Measurements from ENCODE around the gene UBE3B. TPM values are rescaled to one million over a fixed set of nuclear protein-coding genes. Genes with fewer than 3 reads are reported as not detected.

The UBE3B gene
- total RNA-seq, 4 donors from 2014 or later = 42.7 to 49.9 (median 46.3) TPM

DNA sequence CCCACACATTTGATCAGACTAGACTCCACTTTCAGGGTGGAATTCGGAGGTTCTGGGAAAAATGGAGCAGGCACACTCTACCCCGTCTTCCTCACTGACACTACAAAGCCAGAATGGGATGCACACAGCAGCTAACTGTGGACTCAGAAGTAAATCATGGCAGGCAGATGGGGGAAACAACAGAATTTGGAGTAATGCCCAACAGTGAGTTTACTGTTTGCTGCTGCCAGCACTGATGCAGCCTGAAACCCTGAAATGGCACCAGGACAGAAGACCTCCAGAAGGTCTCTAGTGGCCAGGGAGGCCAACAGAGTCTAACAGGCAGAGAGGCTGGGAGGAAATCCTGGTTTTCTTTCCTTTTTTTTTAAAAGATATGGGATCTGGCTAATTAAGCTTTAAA, 24.9 kb upstream of the UBE3B start:
- no peak for TF ChIP-seq CTCF (IDR thresholded peaks at IDR 0.05)
- no peak for TF ChIP-seq POLR2A (IDR thresholded peaks at IDR 0.05)
- no peak for DNase-seq (ENCODE audit: low spot score in 2 of 2)
- WGBS, 2 donors = 58 to 79% methylated on average over 2 of the region's 2 CpGs
- H3K4me3 ChIP-seq (ENCODE audit: low read depth, poor library complexity, severe bottlenecking) = no peak overlapping the region
- intact Hi-C loops (cut with DNase I; ENCODE audit: low total_unique reads) = no loop called here

GRCh38 chr12:109455706-109456105, 21.7 kb upstream of the UBE3B start:
- TF ChIP-seq POLR2A (IDR thresholded peaks at IDR 0.05) (no peak), CTCF (IDR thresholded peaks at IDR 0.05) (no peak)
- WGBS, 2 donors = 96 to 100% methylated on average over 1 of the region's 1 CpG
- DNase-seq (ENCODE audit: low spot score in 2 of 2) = no peak
- H3K4me3 ChIP-seq (ENCODE audit: low read depth, poor library complexity, severe bottlenecking) = no peak overlapping the region
- intact Hi-C loops (cut with DNase I; ENCODE audit: low total_unique reads) = no loop called here

DNA sequence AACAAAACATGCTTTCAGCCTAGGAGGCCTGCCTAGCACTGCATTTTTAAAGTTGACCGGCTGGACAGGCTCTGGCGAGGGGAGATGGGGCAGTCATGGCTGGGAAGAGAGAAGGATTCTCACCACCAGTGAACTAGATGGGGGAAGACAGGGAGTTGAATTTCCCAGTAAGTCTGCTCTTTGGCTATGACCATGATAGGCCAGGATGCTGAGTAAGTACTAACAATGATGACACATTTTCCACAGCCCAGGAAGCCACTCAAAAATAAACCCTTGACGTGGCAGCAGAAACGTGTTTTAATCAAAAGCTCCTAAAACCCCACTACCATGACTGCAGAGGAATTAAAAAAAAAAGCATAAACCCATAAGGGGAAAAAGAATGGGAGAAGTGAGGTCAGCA, 19.3 kb upstream of the UBE3B start:
- no peak for TF ChIP-seq POLR2A (IDR thresholded peaks at IDR 0.05)
- TF ChIP-seq CTCF (IDR thresholded peaks at IDR 0.05) = no peak
- no peak overlapping the region for H3K4me3 ChIP-seq (ENCODE audit: low read depth, poor library complexity, severe bottlenecking)
- no peak for DNase-seq (ENCODE audit: low spot score in 2 of 2)
- intact Hi-C loops (cut with DNase I; ENCODE audit: low total_unique reads) = no loop called here
- 68 to 81% methylated on average over 4 of the region's 4 CpGs for whole genome bisulfite sequencing, 2 donors

DNA sequence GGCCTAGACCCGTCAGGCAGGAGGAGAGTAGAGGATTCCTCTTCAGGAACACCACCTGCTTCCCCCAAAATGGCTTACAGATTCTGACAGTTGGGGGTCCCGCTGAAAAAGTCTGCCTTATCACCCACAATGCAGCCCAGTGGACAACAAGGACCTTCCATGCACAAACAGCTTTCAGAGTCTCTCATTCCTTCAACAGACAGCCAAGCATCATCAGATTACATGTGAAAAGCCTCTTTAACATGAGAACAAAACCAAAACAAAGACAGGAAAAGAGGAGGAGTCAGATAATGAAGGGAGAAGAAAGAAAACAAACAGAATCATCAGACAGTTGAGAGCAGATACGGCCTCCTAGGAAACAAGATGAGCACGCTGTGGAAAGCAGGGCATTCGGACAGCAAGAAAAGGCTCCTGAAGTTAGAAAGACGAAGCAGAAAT, 18.6 kb upstream of the UBE3B start:
- intact Hi-C loops (cut with DNase I; ENCODE audit: low total_unique reads) = no loop called here
- 72 to 76% methylated on average over 6 of the region's 6 CpGs for WGBS, 2 donors
- no peak overlapping the region for H3K4me3 ChIP-seq (ENCODE audit: low read depth, poor library complexity, severe bottlenecking)
- no peak for TF ChIP-seq CTCF (IDR thresholded peaks at IDR 0.05)
- no peak for TF ChIP-seq POLR2A (IDR thresholded peaks at IDR 0.05)
- DNase-seq (ENCODE audit: low spot score in 2 of 2) = no peak

DNA sequence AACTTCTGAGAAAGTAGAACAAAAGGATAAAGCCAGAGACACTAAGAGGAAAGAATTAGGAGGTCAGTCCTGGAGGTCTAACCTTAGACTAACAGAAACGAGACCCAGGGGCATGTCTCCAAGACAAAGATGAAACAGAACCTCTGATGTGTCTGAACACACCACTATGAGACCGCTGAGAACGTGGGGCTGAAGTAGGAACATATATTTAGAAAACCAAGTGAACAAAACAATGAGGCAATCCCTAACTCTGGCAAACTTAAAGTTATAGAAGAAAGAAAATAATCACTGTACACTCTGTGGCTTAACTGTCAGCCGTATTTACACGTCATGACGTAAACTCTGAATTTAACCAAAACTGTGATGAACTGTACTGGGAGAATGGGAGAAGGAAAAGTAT, 18.2 kb upstream of the UBE3B start:
- H3K4me3 ChIP-seq (ENCODE audit: low read depth, poor library complexity, severe bottlenecking) = no peak overlapping the region
- no peak for DNase-seq (ENCODE audit: low spot score in 2 of 2)
- no peak for TF ChIP-seq POLR2A (IDR thresholded peaks at IDR 0.05)
- no peak for TF ChIP-seq CTCF (IDR thresholded peaks at IDR 0.05)
- 76 to 77% methylated on average over 6 of the region's 6 CpGs for WGBS, 2 donors
- intact Hi-C loops (cut with DNase I; ENCODE audit: low total_unique reads) = no loop called here

GRCh38 chr12:109460538-109460937, 16.9 kb upstream of the UBE3B start:
- DNase-seq (ENCODE audit: low spot score in 2 of 2) = no peak
- 79 to 87% methylated on average over 10 to 13 of the region's 13 CpGs for WGBS, 2 donors
- H3K4me3 ChIP-seq (ENCODE audit: low read depth, poor library complexity, severe bottlenecking) = no peak overlapping the region
- intact Hi-C loops (cut with DNase I; ENCODE audit: low total_unique reads) = no loop called here
- TF ChIP-seq POLR2A (IDR thresholded peaks at IDR 0.05) = no peak
- no peak for TF ChIP-seq CTCF (IDR thresholded peaks at IDR 0.05)

All from lower leg skin (tissue), 4 donors.